Renal pelvis (tissue), 4 donors: ENCODE results near the gene PDZRN4. TPM values are rescaled to one million over a fixed set of nuclear protein-coding genes. Genes with fewer than 3 reads are reported as not detected.
"Not testable (repeated sequence)": the region's sequence is repeated elsewhere in the genome, so short reads cannot be mapped to it uniquely, and the experiment has no call there.

Experiments used
- DNase-seq: peaks from one replicate; pipeline ENCODE4 v3.0.0-alpha.2; 2013
- polyA plus RNA-seq, 3 donors: library from polyadenylated mRNA; unstranded; fragments of 120-200 nt; gene quantifications; one replicate each; pipeline ENCODE4 v1.2.1, GENCODE V29; 2013; ENCODE audit not compliant: insufficient read length in 3 of 3

The PDZRN4 gene
- polyA plus RNA-seq, 3 donors = 5.4 to 8.0 (median 5.7) TPM

GRCh38 chr12:41556176-41556575 lies 368.1 kb downstream of the PDZRN4 start:
- DNase-seq = no peak

GRCh38 chr12:41557344-41557743 lies 369.2 kb downstream of the PDZRN4 start:
- no peak for DNase-seq

GRCh38 chr12:41558671-41559070 lies 370.6 kb downstream of the PDZRN4 start:
- no peak for DNase-seq

GRCh38 chr12:41563051-41563450 lies 374.9 kb downstream of the PDZRN4 start:
- DNase-seq = no peak

- DNase-seq = no peak
Measured at GRCh38 chr12:41564816-41565215, 376.7 kb downstream of the PDZRN4 start.

- DNase-seq = no peak
Measured at GRCh38 chr12:41566703-41567102, 378.6 kb downstream of the PDZRN4 start.

- no peak for DNase-seq
Measured at GRCh38 chr12:41573445-41573844, 385.3 kb downstream of the PDZRN4 start.

GRCh38 chr12:41576925-41577324 lies 388.8 kb downstream of the PDZRN4 start:
- no peak for DNase-seq

GRCh38 chr12:41577995-41578394 lies 389.9 kb downstream of the PDZRN4 start:
- no peak for DNase-seq

- DNase-seq = no peak
Measured at GRCh38 chr12:41585784-41586183, 397.7 kb downstream of the PDZRN4 start.

GRCh38 chr12:41587574-41587973 lies 399.5 kb downstream of the PDZRN4 start:
- DNase-seq = no peak

- no peak for DNase-seq
Measured at GRCh38 chr12:41589878-41590277, 401.8 kb downstream of the PDZRN4 start.

- DNase-seq = no peak
Measured at GRCh38 chr12:41596190-41596589, 408.1 kb downstream of the PDZRN4 start.

GRCh38 chr12:41604830-41605229 lies 416.7 kb downstream of the PDZRN4 start:
- no peak for DNase-seq

- DNase-seq = no peak
Measured at GRCh38 chr12:41605545-41606305, 417.6 kb downstream of the PDZRN4 start.

GRCh38 chr12:41606468-41607445 lies 418.6 kb downstream of the PDZRN4 start:
- no peak for DNase-seq

GRCh38 chr12:41612892-41613557 lies 424.9 kb downstream of the PDZRN4 start:
- no peak for DNase-seq

- not testable (repeated sequence) for DNase-seq
Measured at GRCh38 chr12:41615174-41615573, 427.1 kb downstream of the PDZRN4 start.

- no peak for DNase-seq
Measured at GRCh38 chr12:41619705-41620104, 431.6 kb downstream of the PDZRN4 start.

GRCh38 chr12:41621291-41621690 lies 433.2 kb downstream of the PDZRN4 start:
- no peak for DNase-seq
